ENCODE measurements around the gene PSTPIP1.
"Not testable (repeated sequence)": the region's sequence is repeated elsewhere in the genome, so short reads cannot be mapped to it uniquely, and the experiment has no call there.

The PSTPIP1 gene

GRCh38 chr15:76954744-76955143, 40.2 kb upstream of the PSTPIP1 start:
- H3K4me1 ChIP-seq (ENCODE audit: control insufficient read depth in 1 of 2, insufficient read depth in 1 of 2, low read depth in 1 of 2, low read length in 1 of 2): no peaks in the 10 kb centered on the region
- H3K27me3 ChIP-seq: no peaks in the 10 kb centered on the region
- H3K27ac ChIP-seq: no peak overlapping the region
- peaks cover 8% of the 10 kb centered on the region for H3K36me3 ChIP-seq
- no peak overlapping the region for H3K4me3 ChIP-seq (ENCODE audit: low read depth in 1 of 2, low read length in 1 of 2)
- H3K9me3 ChIP-seq: no peaks in the 10 kb centered on the region
- no peak for TF ChIP-seq CTCF (IDR thresholded peaks at IDR 0.05)

DNA sequence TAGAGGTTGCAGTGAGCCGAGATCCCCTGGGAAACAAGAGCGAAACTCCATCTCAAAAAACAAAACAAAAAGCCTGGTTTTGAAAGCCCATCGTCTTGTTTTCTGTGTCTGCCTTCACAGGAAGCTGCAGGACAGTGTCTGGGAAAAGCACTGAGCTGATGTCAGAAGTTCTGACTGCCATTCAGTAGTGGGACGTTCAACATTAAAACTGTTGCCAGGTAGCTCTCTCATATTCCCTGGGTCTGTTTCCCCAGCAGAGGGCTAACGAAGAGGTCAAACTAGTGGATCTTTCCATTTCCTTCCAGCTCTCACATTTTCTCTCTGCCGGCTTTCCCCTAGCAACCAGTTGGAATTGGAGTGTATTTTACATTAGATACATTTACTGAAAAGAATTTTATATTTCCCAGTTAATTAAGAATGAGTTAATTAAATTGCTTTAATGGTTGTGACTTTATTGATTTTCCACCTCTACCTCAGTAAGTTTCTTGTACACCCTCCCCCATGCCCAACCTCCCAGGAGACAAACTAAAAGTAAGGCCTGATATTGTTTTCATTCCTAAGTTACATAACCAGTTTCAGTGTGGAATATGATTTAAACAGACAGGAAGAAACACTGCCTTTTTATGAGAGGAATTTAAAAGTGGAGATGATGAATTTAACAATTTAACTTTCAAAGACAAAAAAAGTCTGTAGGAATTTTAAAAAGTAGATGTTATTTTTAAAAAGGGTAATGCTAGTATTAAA, 33.5 kb upstream of the PSTPIP1 start:
- Histone ChIP-seq H3K27ac (no peak overlapping the region), H3K4me3 (ENCODE audit: low read depth in 1 of 2, low read length in 1 of 2) (no peak overlapping the region), H3K27me3 (peaks cover 7% of the 10 kb centered on the region), H3K36me3 (no peaks in the 10 kb centered on the region), H3K9me3 (no peaks in the 10 kb centered on the region), H3K4me1 (ENCODE audit: control insufficient read depth in 1 of 2, insufficient read depth in 1 of 2, low read depth in 1 of 2, low read length in 1 of 2) (no peaks in the 10 kb centered on the region)
- TF ChIP-seq CTCF (IDR thresholded peaks at IDR 0.05): no peak

- H3K27ac ChIP-seq: no peak overlapping the region
- H3K4me1 ChIP-seq (ENCODE audit: control insufficient read depth in 1 of 2, insufficient read depth in 1 of 2, low read depth in 1 of 2, low read length in 1 of 2): no peaks in the 10 kb centered on the region
- peaks cover 7% of the 10 kb centered on the region for H3K27me3 ChIP-seq
- H3K4me3 ChIP-seq (ENCODE audit: low read depth in 1 of 2, low read length in 1 of 2): no peak overlapping the region
- H3K9me3 ChIP-seq: no peaks in the 10 kb centered on the region
- no peak for TF ChIP-seq CTCF (IDR thresholded peaks at IDR 0.05)
- no peaks in the 10 kb centered on the region for H3K36me3 ChIP-seq
Measured at GRCh38 chr15:76962337-76963013, 32.5 kb upstream of the PSTPIP1 start.

DNA sequence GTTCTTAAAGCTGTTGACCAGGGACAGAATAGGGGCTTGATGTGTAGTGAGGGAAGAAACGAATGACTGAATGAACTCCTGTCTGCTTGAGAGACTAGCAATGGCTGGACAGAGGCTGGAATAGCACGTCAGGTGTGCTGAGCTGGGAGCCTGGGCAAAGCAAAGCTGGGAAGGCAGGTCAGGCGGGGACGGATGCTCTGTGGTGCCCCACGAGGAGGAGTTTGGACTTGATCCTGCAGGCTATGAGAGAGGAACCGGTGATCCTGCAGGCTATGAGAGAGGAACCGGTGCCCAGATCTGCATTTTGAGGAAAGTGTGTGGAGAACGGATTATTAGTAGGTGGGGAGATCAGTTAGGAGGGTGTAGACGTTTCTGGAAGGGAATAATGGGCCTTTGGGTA, 31.3 kb upstream of the PSTPIP1 start:
- no peaks in the 10 kb centered on the region for H3K36me3 ChIP-seq
- no peaks in the 10 kb centered on the region for H3K9me3 ChIP-seq
- no peaks in the 10 kb centered on the region for H3K4me1 ChIP-seq (ENCODE audit: control insufficient read depth in 1 of 2, insufficient read depth in 1 of 2, low read depth in 1 of 2, low read length in 1 of 2)
- no peak for TF ChIP-seq CTCF (IDR thresholded peaks at IDR 0.05)
- no peak overlapping the region for H3K4me3 ChIP-seq (ENCODE audit: low read depth in 1 of 2, low read length in 1 of 2)
- H3K27me3 ChIP-seq: peaks cover 7% of the 10 kb centered on the region
- H3K27ac ChIP-seq: no peak overlapping the region

DNA sequence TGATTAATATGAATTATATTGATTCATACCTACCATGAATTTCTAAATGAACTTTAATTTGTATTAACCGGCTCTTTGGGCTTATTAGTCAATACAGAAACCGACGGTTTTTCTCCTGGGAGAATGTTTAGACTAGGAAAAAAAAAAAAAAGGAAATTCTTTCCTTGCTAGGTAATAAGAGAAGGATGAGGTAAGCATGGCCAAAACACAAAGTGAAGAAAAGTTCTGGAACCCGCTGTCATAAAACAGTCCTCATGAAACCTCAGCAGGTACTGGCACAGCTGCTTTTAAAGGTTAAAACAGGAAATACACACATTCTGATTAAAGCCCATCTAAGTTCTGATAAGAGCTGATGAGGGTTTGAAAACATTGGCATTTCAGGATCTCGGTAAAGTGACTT, 30.8 kb upstream of the PSTPIP1 start:
- Histone ChIP-seq H3K27ac (no peak overlapping the region), H3K36me3 (no peaks in the 10 kb centered on the region), H3K27me3 (peaks cover 7% of the 10 kb centered on the region), H3K9me3 (no peaks in the 10 kb centered on the region), H3K4me1 (ENCODE audit: control insufficient read depth in 1 of 2, insufficient read depth in 1 of 2, low read depth in 1 of 2, low read length in 1 of 2) (no peaks in the 10 kb centered on the region), H3K4me3 (ENCODE audit: low read depth in 1 of 2, low read length in 1 of 2) (no peak overlapping the region)
- TF ChIP-seq CTCF (IDR thresholded peaks at IDR 0.05): no peak

DNA sequence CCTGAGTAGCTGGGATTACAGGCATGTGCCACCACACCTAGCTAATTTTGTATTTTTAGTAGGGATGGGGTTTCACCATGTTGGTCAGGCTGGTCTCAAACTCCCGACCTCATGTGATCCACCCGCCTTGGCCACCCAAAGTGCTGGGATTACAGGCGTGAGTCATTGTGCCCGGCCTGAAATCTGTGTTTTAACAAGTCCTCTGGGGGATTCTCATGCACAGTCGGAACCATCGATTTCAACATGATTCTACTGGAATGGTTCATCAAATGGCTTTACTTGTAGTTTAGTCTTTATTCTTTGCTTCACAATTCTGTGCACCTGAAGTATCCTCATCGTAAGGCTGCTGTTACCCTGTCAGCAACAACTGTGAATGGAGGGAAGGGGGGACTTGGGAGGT, 28.9 kb upstream of the PSTPIP1 start:
- not testable (repeated sequence) for H3K27ac ChIP-seq; H3K9me3 ChIP-seq; H3K4me3 ChIP-seq (ENCODE audit: low read depth in 1 of 2, low read length in 1 of 2); H3K36me3 ChIP-seq; H3K27me3 ChIP-seq; H3K4me1 ChIP-seq (ENCODE audit: control insufficient read depth in 1 of 2, insufficient read depth in 1 of 2, low read depth in 1 of 2, low read length in 1 of 2)
